Islet of Langerhans (tissue), 1 donor: ENCODE data around the gene CLPX.
A peak's percentile ranks its signal among the peaks of the same experiment; 100 is the strongest.
"Not testable (repeated sequence)": the region's sequence is repeated elsewhere in the genome, so short reads cannot be mapped to it uniquely, and the experiment has no call there.

Source experiments
- FAIRE-seq: peaks from one replicate; lab custom pipeline; 2011; peaks lifted over from hg19 to GRCh38; lab: Jason Lieb, UNC

Gene CLPX

GRCh38 chr15:65184868-65185717 lies at the start of gene CLPX:
Gene CLPX (minus strand): TSS chr15:65185342. CDS start chr15:65185153, 189 bp downstream.
- FAIRE-seq = peak; percentile 49

- FAIRE-seq = no peak
These were observed 48.6 kb upstream of the CLPX start for GRCh38 chr15:65233696-65234095.

- no peak for FAIRE-seq
These were observed 47.4 kb upstream of the CLPX start for GRCh38 chr15:65232520-65232919.

GRCh38 chr15:65231306-65231705 lies 46.2 kb upstream of the CLPX start:
- FAIRE-seq = no peak

GRCh38 chr15:65226901-65227300 lies 41.8 kb upstream of the CLPX start:
- not testable (repeated sequence) for FAIRE-seq

- FAIRE-seq = no peak
These were observed 41.1 kb upstream of the CLPX start for GRCh38 chr15:65226221-65226620.

GRCh38 chr15:65223996-65224395 lies 38.9 kb upstream of the CLPX start:
- FAIRE-seq = no peak

- FAIRE-seq = no peak
These were observed 37.7 kb upstream of the CLPX start for GRCh38 chr15:65222891-65223290.

GRCh38 chr15:65221697-65222096 lies 36.6 kb upstream of the CLPX start:
- no peak for FAIRE-seq

GRCh38 chr15:65219137-65219536 lies 34.0 kb upstream of the CLPX start:
- FAIRE-seq = no peak

- FAIRE-seq = no peak
These were observed 32.7 kb upstream of the CLPX start for GRCh38 chr15:65217526-65218482.

GRCh38 chr15:65215496-65215895 lies 30.4 kb upstream of the CLPX start:
- FAIRE-seq = no peak

- no peak for FAIRE-seq
These were observed 28.9 kb upstream of the CLPX start for GRCh38 chr15:65214010-65214409.

GRCh38 chr15:65213241-65213640 lies 28.1 kb upstream of the CLPX start:
- no peak for FAIRE-seq

GRCh38 chr15:65212097-65212496 lies 27.0 kb upstream of the CLPX start:
- no peak for FAIRE-seq

GRCh38 chr15:65211482-65211982 lies 26.4 kb upstream of the CLPX start:
- FAIRE-seq = no peak

GRCh38 chr15:65210770-65211481 lies 25.8 kb upstream of the CLPX start, which contains the start of gene CILP:
Gene CILP (minus strand): TSS chr15:65211473. CDS start chr15:65209755, 1,718 bp downstream.
- FAIRE-seq = no peak

GRCh38 chr15:65209701-65210643 lies 24.8 kb upstream of the CLPX start:
- FAIRE-seq = no peak

- FAIRE-seq = no peak
These were observed 23.5 kb upstream of the CLPX start for GRCh38 chr15:65208647-65209046.

GRCh38 chr15:65207280-65207840 lies 22.2 kb upstream of the CLPX start:
- FAIRE-seq = no peak

GRCh38 chr15:65206750-65207149 lies 21.6 kb upstream of the CLPX start:
- FAIRE-seq = no peak
